CD4-positive, CD25-positive, alpha-beta regulatory T cell (primary cell): Measurements from ENCODE around the gene BCAT1. TPM values are rescaled to one million over a fixed set of nuclear protein-coding genes. Genes with fewer than 3 reads are reported as not detected.
A peak's percentile ranks its signal among the peaks of the same experiment; 100 is the strongest.
"Not testable (repeated sequence)": the region's sequence is repeated elsewhere in the genome, so short reads cannot be mapped to it uniquely, and the experiment has no call there.

ENCODE experiments used
- ATAC-seq, 2 donors: fragments of 150-1000 bp; cut with Tn5 transposase; one replicate each; pipeline ENCODE4 v1.10.0; 2021; ENCODE audit warnings: low read depth in 2 of 2, moderate number of reproducible peaks in 2 of 2, moderate library complexity in 1 of 2
- DNase-seq, 3 donors: peaks; one replicate each; pipeline versions ENCODE4 v3.0.0 to v3.0.0-alpha.2; 2012 to 2022; ENCODE audit warnings: mixed read lengths in 1 of 3
- H3K27ac ChIP-seq: one replicate; pipeline ENCODE4 v1.7.0; 2013; ENCODE audit warnings: mild to moderate bottlenecking, low read length; ENCODE audit not compliant: insufficient read depth, poor library complexity, severe bottlenecking
- H3K27me3 ChIP-seq: one replicate; pipeline ENCODE4 v1.7.0; 2013; ENCODE audit warnings: low read length; ENCODE audit not compliant: control insufficient read depth, insufficient read depth
- H3K36me3 ChIP-seq: one replicate; pipeline ENCODE4 v1.7.0; 2013; ENCODE audit warnings: mild to moderate bottlenecking, low read length, moderate library complexity; ENCODE audit not compliant: control insufficient read depth, insufficient read depth
- H3K4me1 ChIP-seq: 2 replicates; pipeline ENCODE4 v1.7.0; 2013; ENCODE audit warnings: mild to moderate bottlenecking, low read length; ENCODE audit not compliant: insufficient read depth, control insufficient read depth, poor library complexity, severe bottlenecking
- H3K4me3 ChIP-seq: one replicate; pipeline ENCODE4 v1.7.0; 2013; ENCODE audit warnings: low read depth, mild to moderate bottlenecking, low read length, moderate library complexity
- H3K9me3 ChIP-seq, 2 experiments: 1 replicate in 1 of 2; 2 replicates in 1 of 2; pipeline ENCODE4 v1.7.0; 2013; ENCODE audit warnings: low read length in 2 of 2, mild to moderate bottlenecking in 1 of 2, moderate library complexity in 1 of 2; ENCODE audit not compliant: control insufficient read depth in 2 of 2
- H3K27ac Mint-ChIP-seq, 3 donors: one replicate each; pipeline ENCODE4 v1.8.0; 2020 to 2022; ENCODE audit warnings: mild to moderate bottlenecking in 3 of 3, mixed read lengths in 3 of 3, moderate library complexity in 2 of 3
- H3K27me3 Mint-ChIP-seq: one replicate; pipeline ENCODE4 v1.8.0; 2022; ENCODE audit warnings: mild to moderate bottlenecking, mixed read lengths
- H3K36me3 Mint-ChIP-seq: one replicate; pipeline ENCODE4 v1.8.0; 2020; ENCODE audit warnings: mixed read lengths
- H3K4me1 Mint-ChIP-seq, 4 donors: one replicate each; pipeline ENCODE4 v1.8.0; 2020 to 2022; ENCODE audit warnings: mixed read lengths in 4 of 4, mild to moderate bottlenecking in 1 of 4
- H3K4me3 Mint-ChIP-seq, 4 donors: one replicate each; pipeline ENCODE4 v1.8.0; 2020 to 2022; ENCODE audit warnings: mild to moderate bottlenecking in 4 of 4, mixed read lengths in 4 of 4, moderate library complexity in 3 of 4
- H3K9me3 Mint-ChIP-seq, 7 donors: one replicate each; pipeline ENCODE4 v1.8.0; 2020 to 2022; ENCODE audit warnings: mixed read lengths in 7 of 7, mild to moderate bottlenecking in 3 of 7, moderate library complexity in 2 of 7
- polyA plus RNA-seq, 4 donors: library from polyadenylated mRNA; unstranded; fragments of 300-500 nt; fragmentation: Illumina TruSeq; gene quantifications; one replicate each; pipeline ENCODE4 v1.2.3, GENCODE V29; 2021
- total RNA-seq: library from RNA; stranded (reverse); gene quantifications from one replicate; pipeline ENCODE4 v1.2.3, GENCODE V29; 2022

Gene BCAT1
- total and polyA plus RNA-seq, 5 donors from 2014 or later = 0.07 to 3.0 (median 0.75) TPM

- no peaks in the 10 kb centered on the region for H3K4me1 Mint-ChIP-seq
- DNase-seq = no peak
Measured at GRCh38 chr12:24911271-24911791, 37.6 kb downstream of the BCAT1 start.

GRCh38 chr12:24910192-24910591, 38.7 kb downstream of the BCAT1 start:
- not testable (repeated sequence) for DNase-seq, H3K4me1 Mint-ChIP-seq, ATAC-seq, H3K27me3 Mint-ChIP-seq, H3K27ac ChIP-seq, H3K4me3 ChIP-seq, H3K4me1 ChIP-seq, H3K27ac Mint-ChIP-seq, H3K9me3 Mint-ChIP-seq, H3K36me3 Mint-ChIP-seq, H3K36me3 ChIP-seq, H3K4me3 Mint-ChIP-seq, H3K9me3 ChIP-seq, H3K27me3 ChIP-seq

More at GRCh38 chr12:24911271-24911791, 37.6 kb downstream of the BCAT1 start:
- Histone ChIP-seq H3K4me1 (no peaks in the 10 kb centered on the region), H3K27ac (no peak overlapping the region), H3K9me3 (no peaks in the 10 kb centered on the region), H3K4me3 (no peak overlapping the region), H3K27me3 (no peaks in the 10 kb centered on the region), H3K36me3 (no peaks in the 10 kb centered on the region)
- Mint-ChIP-seq H3K4me3 (no peak overlapping the region), H3K27ac (no peak overlapping the region), H3K27me3 (peaks cover 7% of the 10 kb centered on the region), H3K36me3 (no peaks in the 10 kb centered on the region), H3K9me3 (no peaks in the 10 kb centered on the region)
- ATAC-seq = no peak

- Mint-ChIP-seq H3K27ac (no peak overlapping the region), H3K4me1 (no peaks in the 10 kb centered on the region), H3K4me3 (no peak overlapping the region), H3K27me3 (peaks cover 7% of the 10 kb centered on the region), H3K36me3 (no peaks in the 10 kb centered on the region), H3K9me3 (no peaks in the 10 kb centered on the region)
- no peaks in the 10 kb centered on the region for H3K36me3 ChIP-seq
- no peak overlapping the region for H3K27ac ChIP-seq
- no peak overlapping the region for H3K4me3 ChIP-seq
- H3K9me3 ChIP-seq = no peaks in the 10 kb centered on the region
- no peaks in the 10 kb centered on the region for H3K4me1 ChIP-seq
- H3K27me3 ChIP-seq = no peaks in the 10 kb centered on the region
- DNase-seq (no peak), ATAC-seq (peak; percentile 37 to 40)
Measured at GRCh38 chr12:24909667-24910066, 39.2 kb downstream of the BCAT1 start.

GRCh38 chr12:24907464-24907863, 41.4 kb downstream of the BCAT1 start:
- H3K27ac ChIP-seq = no peak overlapping the region
- H3K9me3 Mint-ChIP-seq = peaks cover 0 to 2% (median 0%) of the 10 kb centered on the region in 7 donors
- H3K4me1 Mint-ChIP-seq = peaks cover 0 to 7% (median 5%) of the 10 kb centered on the region in 4 donors
- H3K27me3 ChIP-seq = peaks cover 6% of the 10 kb centered on the region
- no peak for ATAC-seq
- DNase-seq = no peak
- H3K4me3 Mint-ChIP-seq = no peak overlapping the region
- H3K36me3 ChIP-seq = no peaks in the 10 kb centered on the region
- peaks cover 10% of the 10 kb centered on the region for H3K4me1 ChIP-seq
- H3K9me3 ChIP-seq = no peaks in the 10 kb centered on the region
- H3K27me3 Mint-ChIP-seq = peaks cover 5% of the 10 kb centered on the region
- no peak overlapping the region for H3K27ac Mint-ChIP-seq
- no peaks in the 10 kb centered on the region for H3K36me3 Mint-ChIP-seq
- no peak overlapping the region for H3K4me3 ChIP-seq

- Mint-ChIP-seq H3K27ac (no peak overlapping the region), H3K4me3 (no peak overlapping the region), H3K36me3 (no peaks in the 10 kb centered on the region), H3K9me3 (peaks cover 0 to 2% (median 0%) of the 10 kb centered on the region in 7 donors), H3K4me1 (peaks cover 0 to 15% (median 8%) of the 10 kb centered on the region in 4 donors), H3K27me3 (peaks cover 5% of the 10 kb centered on the region)
- ATAC-seq (no peak), DNase-seq (no peak)
- no peaks in the 10 kb centered on the region for H3K9me3 ChIP-seq
- H3K36me3 ChIP-seq = no peaks in the 10 kb centered on the region
- H3K27ac ChIP-seq = no peak overlapping the region
- no peak overlapping the region for H3K4me3 ChIP-seq
- H3K4me1 ChIP-seq = peaks cover 17% of the 10 kb centered on the region
- peaks cover 6% of the 10 kb centered on the region for H3K27me3 ChIP-seq
Measured at GRCh38 chr12:24906141-24906540, 42.8 kb downstream of the BCAT1 start.

- peaks cover 17% of the 10 kb centered on the region for H3K4me1 ChIP-seq
- H3K27ac Mint-ChIP-seq = no peak overlapping the region
- peaks cover 5% of the 10 kb centered on the region for H3K27me3 Mint-ChIP-seq
- peaks cover 6% of the 10 kb centered on the region for H3K27me3 ChIP-seq
- no peaks in the 10 kb centered on the region for H3K36me3 Mint-ChIP-seq
- no peaks in the 10 kb centered on the region for H3K36me3 ChIP-seq
- ATAC-seq (no peak), DNase-seq (no peak)
- no peak overlapping the region for H3K27ac ChIP-seq
- H3K4me3 ChIP-seq = no peak overlapping the region
- H3K4me3 Mint-ChIP-seq = no peak overlapping the region
- peaks cover 0 to 2% (median 0%) of the 10 kb centered on the region in 7 donors for H3K9me3 Mint-ChIP-seq
- H3K4me1 Mint-ChIP-seq = peaks cover 0 to 17% (median 9%) of the 10 kb centered on the region in 4 donors
- H3K9me3 ChIP-seq = no peaks in the 10 kb centered on the region
Measured at GRCh38 chr12:24905431-24905830, 43.5 kb downstream of the BCAT1 start.

GRCh38 chr12:24904871-24905270, 44.0 kb downstream of the BCAT1 start:
- H3K4me1 Mint-ChIP-seq = peaks cover 0 to 18% (median 9%) of the 10 kb centered on the region in 4 donors
- peaks cover 6% of the 10 kb centered on the region for H3K27me3 ChIP-seq
- no peaks in the 10 kb centered on the region for H3K36me3 Mint-ChIP-seq

More at GRCh38 chr12:24904871-24905270, 44.0 kb downstream of the BCAT1 start:
- H3K27ac ChIP-seq = no peak overlapping the region
- DNase-seq (no peak), ATAC-seq (no peak)
- Mint-ChIP-seq H3K9me3 (peaks cover 0 to 2% (median 0%) of the 10 kb centered on the region in 7 donors), H3K27me3 (peaks cover 5% of the 10 kb centered on the region), H3K4me3 (no peak overlapping the region), H3K27ac (no peak overlapping the region)
- H3K36me3 ChIP-seq = no peaks in the 10 kb centered on the region
- no peaks in the 10 kb centered on the region for H3K9me3 ChIP-seq
- no peak overlapping the region for H3K4me3 ChIP-seq
- peaks cover 17% of the 10 kb centered on the region for H3K4me1 ChIP-seq
